BLaER1 treated with 17β-estradiol and CSF1 and Interleukin-3, amounts not matched to agents 10 nM and 100 nM (cell line): ENCODE data around the gene FHOD3.

ENCODE experiments used
- H3K27ac ChIP-seq, 11 experiments: shearing (Covaris generic); formaldehyde crosslinking; 2 replicates each; pipeline ENCODE4 v1.8.1; 2022
- H3K27me3 ChIP-seq, 11 experiments: shearing (Covaris generic); formaldehyde crosslinking; 2 replicates each; pipeline ENCODE4 v1.8.1; 2022
- H3K36me3 ChIP-seq, 11 experiments: shearing (Covaris generic); formaldehyde crosslinking; 2 replicates each; pipeline ENCODE4 v1.8.1; 2022
- H3K4me1 ChIP-seq, 10 experiments: shearing (Covaris generic); formaldehyde crosslinking; 2 replicates each; pipeline ENCODE4 v1.8.1; 2022
- H3K4me2 ChIP-seq, 11 experiments: shearing (Covaris generic); formaldehyde crosslinking; 2 replicates each; pipeline ENCODE4 v1.8.1; 2022
- H3K4me3 ChIP-seq, 10 experiments: shearing (Covaris generic); formaldehyde crosslinking; 2 replicates each; pipeline ENCODE4 v1.8.1; 2022
- H3K9ac ChIP-seq, 11 experiments: shearing (Covaris generic); formaldehyde crosslinking; 2 replicates each; pipeline ENCODE4 v1.8.1; 2022
- H3K9me3 ChIP-seq, 11 experiments: shearing (Covaris generic); formaldehyde crosslinking; replicated peaks in 1 of 11; 2 replicates each; pipeline ENCODE4 v1.8.1; 2022
- H4K20me1 ChIP-seq, 11 experiments: shearing (Covaris generic); formaldehyde crosslinking; 2 replicates each; pipeline ENCODE4 v1.8.1; 2022
- Cebpa-rat ChIP-seq, 11 experiments: shearing (Covaris generic); IDR thresholded peaks; 2 replicates each; pipeline ENCODE4 v1.8.1; 2022

FHOD3 gene

DNA sequence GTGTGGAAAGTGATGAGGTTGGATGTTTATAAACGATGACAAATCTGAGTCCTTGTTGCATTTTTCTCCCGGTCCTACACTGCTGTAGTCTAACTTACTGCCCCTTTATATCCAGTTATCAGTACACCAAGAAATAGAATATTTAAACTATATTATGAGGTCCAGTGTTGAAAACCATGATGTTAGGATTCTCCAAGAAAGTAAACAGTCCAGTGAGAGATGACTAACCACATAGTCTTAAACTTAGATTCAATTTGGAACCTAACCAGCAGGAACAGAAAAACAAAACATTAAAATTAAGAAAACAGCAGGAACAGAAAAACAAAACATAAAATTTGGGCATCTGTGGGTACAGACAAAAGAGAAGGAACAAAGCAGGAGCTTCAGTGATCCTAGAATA, 388.1 kb downstream of the FHOD3 start:
- Histone ChIP-seq H3K9me3 (peaks cover 24 to 35% (median 30%) of the 10 kb centered on the region in 11 experiments), H3K4me1 (no peaks in the 10 kb centered on the region), H3K4me2 (no peak overlapping the region), H3K36me3 (peaks cover 0 to 17% (median 6%) of the 10 kb centered on the region in 11 experiments; a peak in 6 of 22 replicates), H4K20me1 (no peaks in the 10 kb centered on the region), H3K9ac (no peak overlapping the region), H3K4me3 (no peak overlapping the region), H3K27me3 (no peaks in the 10 kb centered on the region), H3K27ac (no peak overlapping the region)
- TF ChIP-seq Cebpa-rat (IDR thresholded peaks at IDR 0.05): no peak

DNA sequence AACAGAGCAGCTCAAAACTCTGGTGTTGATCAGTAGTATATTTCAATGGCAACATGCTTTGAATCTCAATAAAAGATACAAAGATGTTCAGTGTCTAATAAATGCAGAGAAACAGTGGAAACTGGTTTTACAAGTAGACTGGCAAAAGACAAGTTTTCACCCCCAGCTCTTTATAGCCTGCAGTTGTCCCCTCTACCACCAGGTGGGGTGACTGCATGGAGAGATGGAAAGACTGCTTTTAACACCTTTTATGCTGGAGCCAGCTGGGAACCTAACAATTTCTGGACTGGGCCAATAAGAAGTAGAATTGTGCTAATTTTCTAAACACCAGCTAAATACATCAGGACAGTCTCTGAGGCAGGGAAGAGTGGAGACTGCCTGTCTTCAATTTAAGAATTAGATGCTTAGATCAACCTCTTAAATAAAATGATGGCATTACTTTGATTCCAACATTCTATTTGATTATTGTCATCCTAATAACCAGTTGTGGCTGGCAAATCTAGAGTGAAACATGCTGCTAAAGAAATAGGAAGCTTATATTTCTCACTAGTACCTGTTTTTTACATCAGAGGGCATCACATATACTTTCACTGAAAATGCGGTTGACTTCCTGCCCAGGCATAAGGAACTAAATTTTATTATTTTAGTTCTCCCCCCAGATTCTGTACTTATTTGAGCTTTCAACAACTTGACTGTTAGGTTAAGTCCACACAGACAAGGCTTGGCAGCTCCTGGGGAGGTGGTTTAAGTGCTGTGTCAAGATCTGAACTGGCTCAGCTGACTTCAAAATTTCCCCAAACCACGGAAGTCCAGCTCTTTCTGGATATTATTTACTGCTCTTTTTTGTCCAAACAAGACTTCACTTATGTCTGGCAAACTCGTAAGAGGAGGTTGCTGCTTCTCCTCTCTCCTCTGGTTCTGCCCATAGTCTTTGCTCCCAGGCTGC, 390.8 kb downstream of the FHOD3 start:
- no peak overlapping the region for H3K4me2 ChIP-seq
- H3K4me3 ChIP-seq: no peak overlapping the region
- no peak for TF ChIP-seq Cebpa-rat (IDR thresholded peaks at IDR 0.05)

DNA sequence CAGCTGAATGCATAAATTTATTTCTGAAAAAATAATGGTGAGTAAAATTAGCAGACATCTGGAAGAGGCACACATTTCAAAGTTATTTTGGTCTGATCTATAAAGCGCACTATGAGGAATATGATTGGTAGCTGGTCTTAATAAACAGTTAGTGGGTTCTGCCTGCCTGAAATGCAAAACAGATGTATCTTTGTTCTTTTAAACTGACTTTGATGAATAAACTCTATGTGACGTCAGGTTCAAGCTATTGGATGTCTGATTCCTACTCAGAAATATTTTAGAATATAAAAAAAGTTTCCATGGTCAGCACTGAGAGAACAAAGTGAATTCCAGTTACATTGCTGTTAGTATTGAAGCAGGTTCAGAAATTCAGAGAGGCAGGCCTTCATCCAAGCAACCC, 394.9 kb downstream of the FHOD3 start:
- Histone ChIP-seq H4K20me1 (no peaks in the 10 kb centered on the region), H3K9me3 (no peaks in the 10 kb centered on the region), H3K4me2 (no peak overlapping the region), H3K4me1 (no peaks in the 10 kb centered on the region), H3K9ac (no peak overlapping the region), H3K27ac (no peak overlapping the region), H3K4me3 (no peak overlapping the region), H3K27me3 (no peaks in the 10 kb centered on the region), H3K36me3 (no peaks in the 10 kb centered on the region)
- no peak for TF ChIP-seq Cebpa-rat (IDR thresholded peaks at IDR 0.05)

More for the DNA sequence above, 390.8 kb downstream of the FHOD3 start:
- Histone ChIP-seq H3K27me3 (no peaks in the 10 kb centered on the region), H3K4me1 (no peaks in the 10 kb centered on the region), H3K9ac (no peak overlapping the region), H4K20me1 (no peaks in the 10 kb centered on the region), H3K36me3 (peaks cover 0 to 16% (median 6%) of the 10 kb centered on the region in 11 experiments; a peak in 6 of 22 replicates), H3K9me3 (peaks cover 20 to 26% (median 22%) of the 10 kb centered on the region in 11 experiments), H3K27ac (no peak overlapping the region)

DNA sequence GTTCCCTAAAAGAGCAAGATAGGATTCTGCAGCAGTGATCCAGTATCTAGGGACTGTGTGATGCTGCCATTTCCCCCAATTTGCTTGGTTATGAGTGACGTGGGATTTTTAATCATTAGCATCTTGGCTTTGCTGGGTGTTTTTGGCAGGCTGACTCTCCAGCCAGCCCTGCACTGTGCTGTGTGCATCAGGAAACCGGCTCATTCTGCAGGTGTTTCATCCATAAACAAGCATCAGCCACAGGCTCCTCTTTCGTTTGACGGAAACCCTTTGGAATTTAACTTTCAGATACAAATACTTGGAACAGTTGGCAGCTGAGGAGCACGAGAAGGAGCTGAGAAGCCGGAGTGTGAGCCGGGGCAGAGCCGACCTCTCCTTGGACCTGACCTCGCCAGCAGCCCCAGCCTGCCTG, 395.4 kb downstream of the FHOD3 start:
- no peak overlapping the region for H3K27ac ChIP-seq
- no peak overlapping the region for H3K4me3 ChIP-seq
- H3K27me3 ChIP-seq: no peaks in the 10 kb centered on the region

DNA sequence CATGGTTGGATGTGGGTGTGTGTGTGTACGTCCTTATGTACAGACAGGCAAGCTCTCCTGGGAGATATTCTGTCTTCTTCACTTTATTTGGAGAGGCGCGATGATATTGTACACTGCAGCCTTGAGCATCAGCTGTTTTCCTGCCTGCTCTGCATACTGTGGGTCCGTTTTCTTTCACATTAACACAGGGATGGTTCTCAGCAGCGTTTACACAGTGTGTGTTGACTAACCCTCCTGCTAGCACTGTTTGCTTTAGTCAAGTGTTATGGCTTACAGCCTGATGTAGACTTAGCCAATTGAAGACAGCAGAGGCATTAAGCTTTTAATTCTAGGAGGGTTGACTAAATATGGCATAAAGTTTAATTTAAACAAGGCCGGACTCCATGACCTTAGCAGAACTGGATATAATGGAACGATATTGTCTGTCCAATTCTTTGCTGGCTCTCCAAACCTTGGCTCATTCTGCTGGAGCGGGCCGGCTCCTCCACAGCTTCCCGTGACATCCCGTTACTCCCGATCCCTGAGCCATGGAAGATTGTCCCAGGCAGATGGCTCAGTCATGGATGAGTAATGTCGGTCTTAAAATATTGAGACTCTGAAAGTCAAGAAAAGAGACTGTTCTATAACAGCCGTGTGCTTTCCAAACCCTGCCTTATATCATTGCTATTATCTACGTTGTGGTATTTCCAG, 396.6 kb downstream of the FHOD3 start:
- Histone ChIP-seq H3K4me2 (no peak overlapping the region), H3K4me3 (no peak overlapping the region), H3K36me3 (no peaks in the 10 kb centered on the region), H3K27me3 (no peaks in the 10 kb centered on the region), H4K20me1 (no peaks in the 10 kb centered on the region), H3K27ac (no peak overlapping the region), H3K9ac (no peak overlapping the region), H3K9me3 (no peaks in the 10 kb centered on the region), H3K4me1 (no peaks in the 10 kb centered on the region)
- no peak for TF ChIP-seq Cebpa-rat (IDR thresholded peaks at IDR 0.05)

More for the DNA sequence above, 395.4 kb downstream of the FHOD3 start:
- no peaks in the 10 kb centered on the region for H4K20me1 ChIP-seq
- no peak overlapping the region for H3K4me2 ChIP-seq
- H3K9me3 ChIP-seq: no peaks in the 10 kb centered on the region
- no peak overlapping the region for H3K9ac ChIP-seq
- H3K4me1 ChIP-seq: no peaks in the 10 kb centered on the region
- no peaks in the 10 kb centered on the region for H3K36me3 ChIP-seq
- no peak for TF ChIP-seq Cebpa-rat (IDR thresholded peaks at IDR 0.05)

DNA sequence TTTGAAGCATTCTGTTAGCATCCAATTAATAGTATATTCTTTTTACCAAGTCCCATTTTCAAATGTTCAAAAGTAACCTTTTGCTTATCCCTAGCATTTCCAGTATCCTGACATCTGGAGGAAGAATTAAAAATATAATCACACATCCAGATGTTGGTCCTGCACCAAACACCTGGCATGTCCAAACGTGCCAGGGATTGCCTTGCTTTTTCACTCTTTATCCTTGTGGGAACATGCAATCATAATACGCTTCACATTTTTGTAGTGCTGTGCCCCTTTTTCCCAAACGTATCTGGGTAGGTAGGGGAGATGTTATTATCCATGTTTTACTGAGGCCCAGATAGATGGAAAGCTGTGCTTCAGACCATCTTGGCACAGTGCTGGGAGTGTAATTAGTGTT, 398.3 kb downstream of the FHOD3 start:
- no peak overlapping the region for H3K9ac ChIP-seq
- H3K4me3 ChIP-seq: no peak overlapping the region
- no peaks in the 10 kb centered on the region for H3K4me1 ChIP-seq
- no peak overlapping the region for H3K4me2 ChIP-seq
- no peak overlapping the region for H3K27ac ChIP-seq
- no peaks in the 10 kb centered on the region for H3K9me3 ChIP-seq
- H3K27me3 ChIP-seq: no peaks in the 10 kb centered on the region
- no peak for TF ChIP-seq Cebpa-rat (IDR thresholded peaks at IDR 0.05)
- no peaks in the 10 kb centered on the region for H3K36me3 ChIP-seq
- H4K20me1 ChIP-seq: no peaks in the 10 kb centered on the region

DNA sequence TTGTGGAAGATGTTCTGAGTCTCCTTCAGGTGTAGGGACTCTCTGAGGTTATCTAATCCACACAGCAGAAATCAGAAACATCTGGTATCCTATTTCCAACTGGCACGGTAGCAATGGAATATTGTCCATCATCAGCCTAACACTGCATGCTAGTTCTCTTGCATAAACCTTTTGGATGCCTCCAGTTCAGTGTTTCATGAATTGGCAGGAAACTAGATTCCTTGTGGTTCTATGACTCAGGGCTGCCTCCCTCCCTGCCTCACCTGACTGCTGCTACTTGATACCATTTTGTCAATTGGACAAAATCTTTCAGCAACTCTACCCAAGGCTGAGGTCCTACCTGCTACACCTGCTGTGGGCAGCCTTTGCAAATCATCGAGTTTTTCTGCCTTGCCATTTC, 400.4 kb downstream of the FHOD3 start:
- Histone ChIP-seq H3K4me1 (no peaks in the 10 kb centered on the region), H3K9ac (no peak overlapping the region), H3K4me3 (no peak overlapping the region), H3K9me3 (no peaks in the 10 kb centered on the region), H3K36me3 (no peaks in the 10 kb centered on the region), H3K4me2 (no peak overlapping the region), H4K20me1 (no peaks in the 10 kb centered on the region), H3K27me3 (no peaks in the 10 kb centered on the region), H3K27ac (no peak overlapping the region)
- TF ChIP-seq Cebpa-rat (IDR thresholded peaks at IDR 0.05): no peak

DNA sequence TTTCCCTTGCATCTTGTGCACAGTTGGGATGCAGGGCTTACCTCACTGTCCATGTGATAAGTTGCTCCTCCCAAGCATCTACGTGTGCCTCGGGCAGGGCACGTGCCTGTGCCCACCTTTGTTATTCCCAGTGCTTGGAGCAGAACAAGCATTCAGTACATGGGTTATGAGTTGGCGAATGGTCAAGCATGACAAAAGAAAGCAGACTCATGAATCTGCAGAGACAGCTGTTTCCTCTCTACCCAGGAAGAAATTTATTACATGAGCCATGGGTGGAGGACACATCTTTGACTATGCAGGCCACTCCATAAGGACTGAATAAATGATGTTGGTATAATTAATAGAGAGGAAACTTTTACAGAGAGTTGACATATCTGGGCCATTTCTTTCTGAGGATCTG, 403.4 kb downstream of the FHOD3 start:
- no peaks in the 10 kb centered on the region for H3K36me3 ChIP-seq
- no peak for TF ChIP-seq Cebpa-rat (IDR thresholded peaks at IDR 0.05)
- no peaks in the 10 kb centered on the region for H3K27me3 ChIP-seq
- H3K9me3 ChIP-seq: no peaks in the 10 kb centered on the region
- no peak overlapping the region for H3K4me2 ChIP-seq
- H4K20me1 ChIP-seq: no peaks in the 10 kb centered on the region; a peak in 1 of 22 replicates
- no peak overlapping the region for H3K9ac ChIP-seq
- no peaks in the 10 kb centered on the region for H3K4me1 ChIP-seq
- no peak overlapping the region for H3K27ac ChIP-seq
- H3K4me3 ChIP-seq: no peak overlapping the region

DNA sequence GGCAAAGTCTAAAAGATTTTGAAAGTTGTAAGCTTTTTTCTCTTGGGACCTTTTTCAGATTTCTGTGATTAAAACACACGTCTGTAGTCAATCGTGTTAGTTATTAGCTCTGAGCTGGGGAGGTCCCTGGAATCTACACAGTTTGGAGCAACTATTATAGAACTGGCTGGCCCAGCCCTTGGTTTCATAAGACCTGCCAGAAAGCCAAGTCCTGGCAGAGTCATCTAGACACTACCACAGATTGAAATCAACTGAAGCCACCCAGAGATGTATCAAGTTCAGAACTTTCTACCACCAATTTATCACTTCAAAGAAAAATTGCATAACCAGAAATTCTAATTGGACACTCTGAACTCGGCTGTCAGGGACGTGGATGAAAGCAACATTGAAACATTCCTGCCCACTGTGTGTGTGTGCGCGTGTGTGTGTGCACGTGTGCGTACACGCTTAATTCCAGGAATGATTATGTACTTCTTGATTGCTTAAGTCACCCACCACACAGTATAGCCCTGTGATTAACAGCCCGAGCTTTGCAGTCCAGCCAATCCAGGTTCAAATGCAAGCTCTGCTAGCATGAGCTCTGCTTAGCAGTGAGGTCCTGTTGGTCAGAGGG, 405.0 kb downstream of the FHOD3 start:
- H3K9ac ChIP-seq: no peak overlapping the region
- H3K27ac ChIP-seq: no peak overlapping the region
- no peak overlapping the region for H3K4me3 ChIP-seq
- H3K9me3 ChIP-seq: no peaks in the 10 kb centered on the region
- no peaks in the 10 kb centered on the region for H3K27me3 ChIP-seq
- no peaks in the 10 kb centered on the region for H3K36me3 ChIP-seq
- TF ChIP-seq Cebpa-rat (IDR thresholded peaks at IDR 0.05): no peak
- H3K4me1 ChIP-seq: no peaks in the 10 kb centered on the region
- H4K20me1 ChIP-seq: no peaks in the 10 kb centered on the region; a peak in 1 of 22 replicates
- no peak overlapping the region for H3K4me2 ChIP-seq
